Smooth muscle cell (in vitro differentiated cells): ENCODE data around the gene SPEG. TPM values are rescaled to one million over a fixed set of nuclear protein-coding genes. Genes with fewer than 3 reads are reported as not detected.
A peak's percentile ranks its signal among the peaks of the same experiment; 100 is the strongest.

Experiments used
- DNase-seq: peaks from one replicate; lab custom pipeline; 2025; ENCODE audit not compliant: unreplicated experiment; lab: John Stamatoyannopoulos, UW
- H2AFZ ChIP-seq: fragments of 200-600 bp; sonication (generic); 2 replicates; pipeline ENCODE4 v1.6.0; 2016; ENCODE audit warnings: antibody characterized with exemption, low read depth, mild to moderate bottlenecking
- H3F3A ChIP-seq: fragments of 200-600 bp; sonication (generic); 2 replicates; pipeline ENCODE4 v1.6.0; 2017; ENCODE audit warnings: antibody characterized with exemption, low read depth
- H3K27ac ChIP-seq: fragments of 200-600 bp; sonication (generic); 2 replicates; pipeline ENCODE4 v1.5.1; 2016; ENCODE audit warnings: low read depth, mild to moderate bottlenecking
- H3K27me3 ChIP-seq: fragments of 200-600 bp; sonication (generic); 2 replicates; pipeline ENCODE4 v1.6.1; 2016; ENCODE audit warnings: low read depth, mild to moderate bottlenecking
- H3K36me3 ChIP-seq: fragments of 200-600 bp; sonication (generic); 2 replicates; pipeline ENCODE4 v1.5.1; 2016; ENCODE audit warnings: low read depth
- H3K4me1 ChIP-seq: fragments of 200-600 bp; sonication (generic); 2 replicates; pipeline ENCODE4 v1.5.1; 2016; ENCODE audit warnings: low read depth
- H3K4me2 ChIP-seq: fragments of 200-600 bp; sonication (generic); 2 replicates; pipeline ENCODE4 v1.6.0; 2016; ENCODE audit warnings: mild to moderate bottlenecking
- H3K4me3 ChIP-seq: fragments of 200-600 bp; sonication (generic); 2 replicates; pipeline ENCODE4 v1.5.1; 2016; ENCODE audit warnings: mild to moderate bottlenecking
- H3K79me2 ChIP-seq: fragments of 200-600 bp; sonication (generic); 2 replicates; pipeline ENCODE4 v1.6.0; 2016; ENCODE audit warnings: low read depth, mild to moderate bottlenecking
- H3K9ac ChIP-seq: fragments of 200-600 bp; sonication (generic); 2 replicates; pipeline ENCODE4 v1.6.0; 2016; ENCODE audit warnings: low read depth
- H3K9me3 ChIP-seq: fragments of 200-600 bp; sonication (generic); replicated peaks from 2 replicates; pipeline ENCODE4 v1.5.1; 2016; ENCODE audit warnings: low read depth
- H4K20me1 ChIP-seq: fragments of 200-600 bp; sonication (generic); 2 replicates; pipeline ENCODE4 v1.6.0; 2016; ENCODE audit warnings: low read depth
- WGBS: methylation state at CpG from one replicate; pipeline ENCODE4 v1.1.7; 2016; ENCODE audit warnings: low lambda C conversion rate; 5-methylcytosine and 5-hydroxymethylcytosine counted together
- polyA plus RNA-seq: library from polyadenylated mRNA; unstranded; fragments of >200 nt; fragmentation: Nextera tagmentation; extraction: Ambion mirVana; gene quantifications from 2 replicates; pipeline ENCODE4 v1.2.1, GENCODE V29; 2016
- total RNA-seq: library from RNA; depleted of rRNA; stranded (reverse); fragments of >200 nt; gene quantifications from 2 replicates; pipeline ENCODE4 v1.2.3, GENCODE V29; 2014
- TF ChIP-seq, protein P1 (sequence below): fragments of 200-600 bp; sonication (generic); IDR thresholded peaks from 2 replicates; pipeline ENCODE4 v1.5.1; 2017; ENCODE audit warnings: borderline replicate concordance, mild to moderate bottlenecking, antibody characterized with exemption; ENCODE audit not compliant: insufficient read depth, poor library complexity, severe bottlenecking

SPEG gene
- total and polyA plus RNA-seq, 2 experiments from 2014 or later, result 14.9 to 37.8 TPM

DNA sequence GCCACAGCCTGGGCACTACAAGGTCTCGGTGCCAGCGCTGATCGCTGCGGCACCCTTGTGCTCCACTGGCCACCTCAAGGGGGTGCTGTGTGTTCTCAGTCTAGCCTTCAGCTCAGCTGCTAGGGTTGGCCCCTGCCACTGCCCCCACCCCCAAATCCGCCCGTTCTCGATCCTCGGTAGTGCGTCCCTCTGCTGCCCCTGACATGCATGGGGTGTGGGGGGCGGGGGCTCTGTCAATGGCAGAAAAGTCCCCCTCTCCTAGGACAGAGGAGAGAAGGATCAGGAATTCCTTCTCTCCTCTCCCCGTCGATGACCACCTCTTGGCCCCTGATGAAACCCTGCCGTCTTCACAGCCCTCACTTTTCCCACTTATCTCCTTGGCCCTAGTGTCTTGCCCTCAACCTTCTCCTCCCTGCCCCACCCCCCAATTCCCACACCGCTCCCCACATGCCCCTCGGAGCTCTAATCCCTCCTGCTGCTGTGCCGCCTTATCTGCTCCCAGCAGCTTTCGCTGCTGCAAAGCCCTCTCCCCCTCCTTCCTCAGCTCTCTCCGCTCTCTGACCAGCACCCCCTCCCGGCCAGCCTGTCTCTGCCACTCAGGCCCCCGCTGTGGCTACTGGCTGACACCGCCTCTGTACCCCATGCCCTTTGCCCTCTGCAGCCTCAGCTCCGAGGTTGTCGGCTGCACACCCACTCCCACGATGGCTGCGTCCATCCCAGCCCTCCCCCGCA lies 75.3 kb downstream of the SPEG start:
- peaks cover 60% of the 10 kb centered on the region for H3K4me1 ChIP-seq
- peak; percentile 45 for DNase-seq
- H3K9ac ChIP-seq, result no peak overlapping the region
- no peaks in the 10 kb centered on the region for H3F3A ChIP-seq
- H3K27me3 ChIP-seq, result peaks cover 15% of the 10 kb centered on the region
- 3% methylated on average over 23 of the region's 26 CpGs for WGBS
- peak overlapping the region; percentile 76 for H3K4me2 ChIP-seq
- no peaks in the 10 kb centered on the region for H3K79me2 ChIP-seq
- TF ChIP-seq, protein P1, sequence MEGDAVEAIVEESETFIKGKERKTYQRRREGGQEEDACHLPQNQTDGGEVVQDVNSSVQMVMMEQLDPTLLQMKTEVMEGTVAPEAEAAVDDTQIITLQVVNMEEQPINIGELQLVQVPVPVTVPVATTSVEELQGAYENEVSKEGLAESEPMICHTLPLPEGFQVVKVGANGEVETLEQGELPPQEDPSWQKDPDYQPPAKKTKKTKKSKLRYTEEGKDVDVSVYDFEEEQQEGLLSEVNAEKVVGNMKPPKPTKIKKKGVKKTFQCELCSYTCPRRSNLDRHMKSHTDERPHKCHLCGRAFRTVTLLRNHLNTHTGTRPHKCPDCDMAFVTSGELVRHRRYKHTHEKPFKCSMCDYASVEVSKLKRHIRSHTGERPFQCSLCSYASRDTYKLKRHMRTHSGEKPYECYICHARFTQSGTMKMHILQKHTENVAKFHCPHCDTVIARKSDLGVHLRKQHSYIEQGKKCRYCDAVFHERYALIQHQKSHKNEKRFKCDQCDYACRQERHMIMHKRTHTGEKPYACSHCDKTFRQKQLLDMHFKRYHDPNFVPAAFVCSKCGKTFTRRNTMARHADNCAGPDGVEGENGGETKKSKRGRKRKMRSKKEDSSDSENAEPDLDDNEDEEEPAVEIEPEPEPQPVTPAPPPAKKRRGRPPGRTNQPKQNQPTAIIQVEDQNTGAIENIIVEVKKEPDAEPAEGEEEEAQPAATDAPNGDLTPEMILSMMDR, result peak; percentile 59
- peak overlapping the region; percentile 43 for H3K4me3 ChIP-seq
- H3K9me3 ChIP-seq, result no peaks in the 10 kb centered on the region
- no peak overlapping the region for H2AFZ ChIP-seq
- peaks cover 14% of the 10 kb centered on the region for H4K20me1 ChIP-seq
- H3K27ac ChIP-seq, result no peak overlapping the region
- H3K36me3 ChIP-seq, result no peaks in the 10 kb centered on the region

DNA sequence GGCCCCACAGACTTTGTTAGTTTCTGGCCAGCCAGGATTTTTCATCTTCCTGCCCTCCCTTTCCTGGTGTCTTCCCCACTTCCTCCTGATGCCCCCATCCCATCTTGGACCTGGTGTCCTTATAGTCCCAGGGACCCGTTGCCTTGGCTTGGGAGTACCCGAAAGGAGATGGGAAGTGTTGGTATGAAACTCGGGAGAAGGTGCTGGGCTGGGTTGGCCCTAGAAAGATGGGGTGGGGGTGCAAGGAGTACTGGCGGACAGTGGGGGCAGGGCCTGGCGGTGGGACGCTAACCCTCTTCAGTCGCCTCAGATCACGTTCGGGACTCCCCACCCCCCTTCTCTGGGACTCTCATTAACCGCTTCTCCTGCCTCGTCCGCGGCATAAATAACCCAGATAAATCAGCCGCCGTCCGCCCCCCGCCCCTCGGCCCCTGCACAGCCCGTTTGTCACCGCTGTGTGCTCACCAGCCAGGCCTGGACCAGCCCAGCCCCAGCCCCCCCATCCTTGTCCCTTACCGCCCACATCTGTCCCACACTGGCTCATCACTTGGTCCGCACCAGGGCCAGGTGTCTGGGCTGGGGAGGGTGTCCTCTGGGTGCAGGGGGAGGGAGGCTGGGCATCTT lies 76.0 kb downstream of the SPEG start:
- 31% methylated on average over 12 of the region's 22 CpGs for WGBS
- Histone ChIP-seq H3K9me3 (no peaks in the 10 kb centered on the region), H3K9ac (no peak overlapping the region), H4K20me1 (peaks cover 12% of the 10 kb centered on the region), H3K4me3 (peak overlapping the region; percentile 43), H3K79me2 (no peaks in the 10 kb centered on the region), H3F3A (no peaks in the 10 kb centered on the region), H3K4me2 (peak overlapping the region; percentile 76), H3K36me3 (no peaks in the 10 kb centered on the region), H3K27ac (no peak overlapping the region), H3K27me3 (peaks cover 21% of the 10 kb centered on the region), H2AFZ (no peak overlapping the region), H3K4me1 (peaks cover 60% of the 10 kb centered on the region)
- TF ChIP-seq, protein P1, result no peak
- DNase-seq, result no peak

DNA sequence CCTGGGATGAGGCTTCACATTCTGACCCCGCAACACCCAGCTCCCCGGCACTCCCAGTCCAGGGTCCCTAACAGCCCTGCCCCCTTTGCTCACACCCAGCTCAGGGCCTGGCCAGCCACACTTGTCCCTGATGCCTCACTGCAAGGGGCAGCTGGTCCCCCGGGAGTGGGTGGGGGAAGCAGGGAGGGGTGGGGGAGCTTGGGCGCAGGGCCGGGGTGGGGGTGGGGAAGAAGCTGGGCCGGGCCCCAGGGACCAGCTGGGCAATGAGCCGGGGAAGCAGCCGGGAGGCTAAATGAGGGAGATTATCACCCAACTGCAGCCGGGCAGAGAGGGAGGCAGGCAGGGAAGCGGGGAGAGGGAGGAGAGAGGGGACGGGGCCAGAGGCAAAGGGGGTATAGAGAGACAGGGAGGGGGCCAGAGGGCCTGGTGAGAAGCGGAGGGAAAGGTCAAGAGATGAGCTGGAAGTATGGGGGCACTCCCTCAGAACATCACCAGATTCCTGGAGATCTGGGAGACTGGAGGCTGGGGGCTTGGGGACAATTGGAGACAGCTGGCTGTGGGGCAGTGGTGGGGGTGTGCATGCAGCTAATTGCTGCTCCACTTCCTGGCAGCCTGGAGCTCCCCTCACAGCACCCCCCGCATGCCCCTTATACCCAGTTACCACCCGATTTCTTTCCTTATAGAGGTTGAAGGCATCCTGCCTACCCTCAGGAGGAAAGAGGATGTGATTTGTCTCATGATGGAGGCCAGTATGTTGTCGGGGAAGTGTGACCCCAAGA lies 77.1 kb downstream of the SPEG start:
- 38% methylated on average over 11 of the region's 15 CpGs for WGBS
- H3K4me2 ChIP-seq, result no peak overlapping the region
- H2AFZ ChIP-seq, result no peak overlapping the region
- no peak overlapping the region for H3K27ac ChIP-seq
- TF ChIP-seq, protein P1, result no peak
- no peaks in the 10 kb centered on the region for H3K79me2 ChIP-seq
- H3K36me3 ChIP-seq, result no peaks in the 10 kb centered on the region
- H3K4me1 ChIP-seq, result peaks cover 58% of the 10 kb centered on the region
- H3F3A ChIP-seq, result no peaks in the 10 kb centered on the region
- H3K9me3 ChIP-seq, result no peaks in the 10 kb centered on the region
- H4K20me1 ChIP-seq, result peaks cover 12% of the 10 kb centered on the region
- H3K4me3 ChIP-seq, result no peak overlapping the region
- H3K27me3 ChIP-seq, result peaks cover 21% of the 10 kb centered on the region
- DNase-seq, result no peak
- H3K9ac ChIP-seq, result no peak overlapping the region
